CD4-positive, alpha-beta T cell treated with Interleukin-15 for 1 hour (primary cell): ENCODE measurements around the gene B3GAT2.

Experiments used
- DNase-seq: peaks from one replicate; pipeline ENCODE4 v3.0.0-alpha.2; 2020

Gene B3GAT2

DNA sequence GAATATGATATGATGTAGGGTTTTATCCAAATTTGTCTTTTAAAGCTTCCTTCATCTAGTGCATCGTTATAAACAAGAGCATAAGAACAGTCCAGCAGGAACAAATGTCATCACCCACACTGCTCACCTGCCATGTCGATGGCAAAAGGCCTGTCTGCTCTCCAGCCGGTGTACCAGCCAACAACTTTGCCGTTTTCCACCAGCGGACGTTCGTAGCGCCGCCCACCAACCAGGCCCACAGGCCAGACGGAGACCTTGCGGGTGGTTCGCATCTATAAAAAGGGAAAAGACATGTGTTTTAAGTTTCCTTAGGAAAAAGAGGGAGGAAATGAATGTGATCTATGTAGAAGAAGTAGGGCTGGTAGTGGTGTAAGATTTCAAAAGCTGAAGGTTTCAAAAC, 62.9 kb downstream of the B3GAT2 start:
- no peak for DNase-seq

DNA sequence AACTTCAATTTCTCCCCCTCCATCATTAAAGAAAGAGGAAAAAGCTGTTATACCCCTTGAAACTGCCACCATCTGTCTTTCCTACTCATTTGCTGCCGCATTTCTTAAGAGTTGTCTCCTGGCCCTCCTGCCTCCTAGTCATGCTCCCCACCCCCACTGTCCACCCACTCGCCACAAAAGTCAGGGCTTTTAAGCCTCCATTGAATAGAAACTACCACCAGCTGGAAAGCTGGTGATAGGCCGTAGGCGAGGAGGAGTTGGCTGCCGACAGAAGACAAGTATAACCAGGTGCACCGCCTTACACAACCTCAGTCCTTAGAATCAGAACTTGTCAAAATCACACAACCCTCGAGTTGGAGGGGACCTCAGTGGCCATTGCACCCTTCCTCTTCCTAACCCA, 67.6 kb downstream of the B3GAT2 start:
- DNase-seq, result no peak

DNA sequence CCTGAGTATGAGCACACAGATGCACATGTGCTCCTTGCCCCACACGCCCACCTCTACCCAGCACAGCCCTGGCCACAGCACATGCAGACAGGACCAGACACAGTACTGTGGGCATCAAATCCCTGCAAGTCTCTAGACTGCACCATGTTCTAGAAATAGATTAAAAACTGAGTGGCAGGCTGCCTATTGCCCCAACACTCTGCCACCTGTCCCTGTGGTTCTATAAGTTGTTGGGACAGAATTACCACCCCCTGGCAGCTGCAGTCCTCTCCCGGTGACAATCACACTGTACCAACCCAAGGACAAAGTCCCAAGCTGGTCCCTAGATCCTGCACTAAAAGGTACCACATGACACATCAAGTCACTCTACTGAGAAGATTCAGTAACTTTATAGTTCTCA, 70.2 kb downstream of the B3GAT2 start:
- DNase-seq, result no peak

DNA sequence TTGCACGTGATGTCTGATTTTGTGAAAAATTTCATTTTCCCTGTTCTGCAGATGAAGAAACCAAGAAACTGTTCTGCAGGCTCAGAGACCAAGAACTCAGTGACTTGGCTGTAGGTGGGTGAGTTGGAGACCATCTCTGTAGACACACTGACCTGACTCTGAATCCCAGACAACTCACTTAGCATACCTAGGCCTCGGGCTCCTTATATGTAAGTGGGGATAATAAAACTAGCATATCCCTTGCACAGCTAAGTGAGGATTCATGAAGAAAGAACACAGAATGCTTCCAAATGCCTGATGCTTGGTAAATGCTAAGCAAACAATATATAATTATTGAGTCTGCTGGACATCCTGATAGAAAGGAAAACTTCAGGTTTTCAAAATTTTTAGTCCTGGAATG, 70.8 kb downstream of the B3GAT2 start:
- no peak for DNase-seq

DNA sequence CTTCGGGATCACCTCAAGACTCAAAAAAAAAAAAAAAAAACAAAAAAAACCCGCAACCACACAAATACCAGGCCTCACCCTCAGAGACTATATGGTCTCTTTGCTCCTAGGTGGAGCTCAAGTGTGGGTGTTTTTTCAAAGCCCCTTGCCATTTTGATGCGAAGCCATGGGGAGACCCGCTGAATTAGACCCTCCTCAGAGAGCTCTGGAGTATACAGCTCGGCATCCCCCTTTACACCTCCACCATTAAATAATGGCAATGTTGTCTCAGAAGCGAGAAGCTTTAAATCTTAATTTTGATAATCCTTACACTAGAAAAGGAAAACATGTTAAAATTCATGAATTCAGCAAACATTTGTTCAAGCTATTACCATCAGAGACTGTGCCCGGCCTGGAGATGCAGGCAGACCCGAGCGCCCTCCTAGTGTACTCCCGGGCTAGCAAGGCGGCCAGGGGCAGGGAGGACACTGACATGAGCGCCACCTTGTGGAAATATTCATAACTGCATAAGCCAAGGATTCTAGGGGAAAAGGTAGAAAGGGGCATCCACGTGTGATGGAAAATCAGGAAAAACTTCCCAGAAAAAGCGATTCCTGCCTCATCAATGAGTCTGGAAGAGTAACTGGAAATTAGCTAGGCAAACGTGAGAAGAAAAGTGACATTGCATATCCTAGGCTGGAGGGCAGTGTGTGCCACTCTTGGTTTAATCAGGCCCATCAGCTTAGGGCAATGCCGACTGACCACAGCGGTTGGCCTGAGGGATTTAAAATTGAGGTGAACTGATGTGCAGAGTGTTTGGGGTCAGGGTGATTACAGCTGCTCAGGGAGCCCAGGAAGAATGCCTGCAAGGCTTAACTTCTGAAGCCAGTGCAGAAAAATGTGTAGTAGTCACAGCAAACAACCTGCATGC, 72.5 kb downstream of the B3GAT2 start:
- peak; percentile 35 for DNase-seq

DNA sequence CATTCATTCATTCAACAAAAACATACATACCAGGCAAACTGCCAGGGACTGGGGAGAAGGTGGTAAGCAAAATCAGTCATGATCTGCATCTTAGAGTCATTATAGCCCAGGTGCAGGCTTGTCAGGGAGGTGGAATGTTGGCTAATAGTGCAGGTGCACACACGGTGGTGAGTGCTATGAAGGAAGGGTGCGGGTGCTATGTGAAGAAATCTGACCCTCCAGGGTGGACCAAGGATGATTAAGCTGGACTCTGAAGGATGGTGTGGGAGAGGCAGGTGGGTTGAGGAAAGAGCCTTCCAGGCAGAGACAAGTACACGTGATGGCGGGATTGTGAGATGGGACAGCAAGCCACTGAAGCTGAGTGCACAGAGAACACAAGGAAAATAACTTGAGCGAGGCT, 77.4 kb downstream of the B3GAT2 start:
- DNase-seq, result no peak

DNA sequence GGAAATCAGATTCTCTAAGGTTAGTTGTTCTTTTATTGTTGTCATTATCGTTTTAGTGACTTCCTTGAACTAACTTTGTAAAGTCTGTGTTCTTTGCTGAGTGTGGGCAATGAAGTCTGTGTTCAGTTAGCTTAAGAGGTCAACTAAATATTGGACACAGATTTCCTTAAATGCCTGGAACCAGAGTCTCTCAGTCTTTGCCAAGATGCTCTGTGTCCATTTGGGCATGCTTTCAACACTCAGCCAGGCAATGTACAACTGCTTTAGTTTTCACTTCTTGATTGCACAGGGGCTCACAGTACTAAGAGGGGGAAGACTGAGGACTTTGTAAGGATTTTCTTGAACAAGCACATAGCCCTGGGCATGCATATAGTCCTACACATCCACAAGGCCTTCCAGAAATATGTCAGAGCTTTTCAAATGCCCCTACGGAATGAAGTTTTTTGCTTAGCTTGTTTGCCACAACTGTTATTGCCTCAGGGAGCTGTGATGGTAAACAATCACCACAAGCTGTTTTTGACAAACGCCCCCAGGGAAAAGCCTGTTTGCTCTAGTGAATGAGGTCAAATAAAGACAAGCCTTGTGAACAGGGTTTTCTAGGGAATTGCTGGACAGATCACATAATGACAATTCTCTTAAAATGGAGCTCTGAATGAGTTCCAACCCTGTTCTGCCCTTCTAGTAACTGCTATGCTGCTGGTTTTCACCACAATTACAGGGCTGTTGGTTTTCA, 82.5 kb downstream of the B3GAT2 start:
- no peak for DNase-seq

DNA sequence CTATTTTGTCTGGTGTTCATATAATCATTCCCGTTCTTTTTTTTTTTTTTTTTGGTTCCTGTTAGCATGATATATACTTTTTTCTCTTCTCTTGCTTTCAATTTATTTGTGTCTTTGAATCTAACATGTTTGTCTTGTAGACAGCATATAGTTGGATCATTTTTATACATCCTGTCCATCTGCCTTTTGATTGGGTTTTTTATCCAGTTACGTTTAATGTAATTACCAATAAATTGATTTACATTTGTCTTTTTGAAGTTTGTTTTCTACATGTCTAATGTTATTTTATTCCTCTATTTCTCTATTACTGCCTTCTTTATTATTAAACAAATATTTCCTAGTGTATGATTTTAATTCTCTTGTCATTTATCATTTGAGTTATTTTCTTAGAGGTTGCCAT, 84.4 kb downstream of the B3GAT2 start:
- DNase-seq, result no peak

DNA sequence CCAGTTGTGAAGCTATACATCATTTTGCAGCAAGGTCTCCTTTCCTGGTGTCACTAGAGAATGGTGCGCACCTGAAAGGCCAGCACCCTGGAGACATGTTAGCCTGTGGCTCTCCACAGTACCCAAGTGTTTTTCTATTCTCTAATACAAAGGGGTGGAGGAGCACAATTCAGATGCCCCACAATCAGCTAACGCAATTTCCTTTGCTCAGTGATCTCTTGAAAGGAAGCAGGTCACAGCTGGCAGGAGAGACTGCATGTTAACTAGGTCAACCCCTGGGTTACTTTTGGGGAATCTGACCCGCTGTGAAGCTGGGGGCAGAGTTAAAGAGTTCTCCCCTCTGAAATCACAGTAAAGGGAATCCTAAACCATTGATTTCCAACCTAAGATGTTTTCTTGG, 92.5 kb downstream of the B3GAT2 start:
- no peak for DNase-seq

DNA sequence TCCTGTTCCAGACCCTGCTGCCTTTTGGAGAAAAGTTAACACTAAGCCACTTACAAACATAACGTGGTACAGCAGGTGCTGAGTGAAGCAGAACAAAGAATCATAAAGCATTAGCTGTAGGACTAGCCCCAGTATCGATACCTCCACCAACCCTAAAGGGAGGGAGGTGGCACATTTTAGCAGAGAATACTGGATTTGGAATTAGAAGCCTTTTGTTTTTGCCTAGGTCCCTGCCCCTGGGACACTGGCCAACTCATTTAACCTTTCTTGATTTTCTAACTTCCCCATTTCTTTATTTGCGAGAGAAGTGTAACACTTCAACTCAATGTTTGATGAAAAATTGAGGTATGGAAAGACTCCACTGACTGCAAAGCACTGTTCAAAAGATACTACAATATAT, 93.5 kb downstream of the B3GAT2 start:
- DNase-seq, result no peak

DNA sequence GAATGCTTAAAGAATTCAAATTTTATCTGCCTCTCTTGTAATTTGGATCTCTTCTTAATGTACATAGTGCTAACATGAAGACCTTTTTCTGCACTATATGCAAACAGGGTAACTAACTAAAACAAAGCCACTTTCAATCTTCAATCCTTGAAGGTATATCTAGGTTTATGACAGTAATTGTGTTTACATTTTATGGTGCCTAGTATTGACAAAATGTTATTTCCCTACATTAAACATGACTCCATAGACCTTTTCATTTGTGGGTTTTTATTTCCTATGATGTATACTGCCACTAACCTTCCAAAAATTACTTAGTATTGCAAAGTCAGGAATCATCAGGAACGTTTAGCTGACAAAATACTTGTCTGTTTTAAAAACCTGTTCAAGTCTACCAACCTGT, 95.9 kb downstream of the B3GAT2 start:
- DNase-seq, result no peak

DNA sequence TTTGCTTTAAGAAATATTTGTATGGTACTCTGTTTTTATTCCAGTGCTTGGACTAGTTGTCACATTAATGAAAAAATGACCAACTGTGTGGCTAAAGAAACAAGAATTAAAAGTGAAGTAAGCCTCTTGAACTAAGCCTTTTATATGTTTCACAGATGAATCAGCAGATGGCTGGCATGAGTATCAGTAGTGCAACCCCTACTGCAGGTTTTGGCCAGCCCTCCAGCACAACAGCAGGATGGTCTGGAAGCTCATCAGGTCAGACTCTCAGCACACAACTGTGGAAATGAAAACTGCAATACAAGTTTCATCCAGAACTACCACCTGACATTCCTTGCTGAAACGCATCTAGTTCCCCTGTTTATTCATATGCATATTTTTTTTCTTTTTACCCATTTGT, 96.8 kb downstream of the B3GAT2 start:
- no peak for DNase-seq

DNA sequence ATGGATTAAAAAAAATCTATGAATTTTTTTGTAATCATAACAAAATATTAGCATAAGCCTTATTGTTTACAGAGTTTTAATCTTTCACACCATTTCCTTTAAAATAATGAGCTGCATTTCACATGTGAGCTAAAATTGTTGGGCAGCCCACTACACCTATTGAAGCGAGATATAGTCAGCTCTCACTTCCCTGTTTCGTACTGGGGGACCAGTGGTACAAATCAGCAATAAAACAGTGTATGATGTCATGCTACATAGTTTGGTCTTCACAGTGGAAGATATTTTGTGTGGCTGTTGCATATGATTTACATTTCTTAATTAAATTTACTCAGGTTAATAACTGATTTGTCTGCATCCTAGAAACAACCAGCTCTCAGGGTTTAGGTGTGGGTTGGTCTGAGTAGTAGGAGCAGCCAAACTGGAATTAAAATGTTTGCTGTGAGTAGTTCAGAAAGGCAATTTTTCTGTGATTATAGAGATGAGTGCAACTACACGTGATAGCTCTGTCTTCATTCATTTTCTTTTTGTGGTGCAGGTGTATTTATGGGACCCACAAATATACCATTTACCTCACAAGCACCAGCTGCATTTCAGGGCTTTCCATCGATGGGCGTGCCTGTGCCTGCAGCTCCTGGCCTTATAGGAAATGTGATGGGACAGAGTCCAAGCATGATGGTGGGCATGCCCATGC, 99.3 kb downstream of the B3GAT2 start:
- DNase-seq, result no peak

DNA sequence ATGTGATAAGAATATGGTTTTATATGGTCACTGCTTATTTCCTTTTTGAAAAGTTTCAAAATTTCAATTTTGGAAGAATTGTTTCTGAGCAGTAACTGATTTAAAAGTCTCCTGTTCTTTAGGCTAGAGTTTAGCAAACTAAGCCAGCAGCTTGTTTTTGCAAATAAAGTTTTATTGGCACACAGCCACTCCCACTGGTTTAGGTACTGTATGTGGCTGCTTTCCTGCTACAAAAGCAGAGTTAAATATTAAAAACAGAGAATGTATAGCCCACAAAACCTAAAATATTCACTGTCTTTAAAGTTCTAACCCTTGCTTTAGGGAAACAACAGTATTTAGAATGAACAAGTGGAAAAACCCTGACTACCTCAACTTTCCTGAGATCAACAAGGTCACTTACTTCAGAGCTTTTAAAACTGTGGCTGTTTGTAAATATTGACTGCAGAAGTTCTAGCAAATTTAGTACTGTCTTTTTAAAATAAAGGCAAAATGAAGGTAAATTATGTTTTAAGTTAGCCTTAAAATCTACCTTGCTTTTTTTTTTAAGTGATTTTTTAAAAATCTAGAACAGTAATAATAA, 104.1 kb downstream of the B3GAT2 start:
- no peak for DNase-seq

DNA sequence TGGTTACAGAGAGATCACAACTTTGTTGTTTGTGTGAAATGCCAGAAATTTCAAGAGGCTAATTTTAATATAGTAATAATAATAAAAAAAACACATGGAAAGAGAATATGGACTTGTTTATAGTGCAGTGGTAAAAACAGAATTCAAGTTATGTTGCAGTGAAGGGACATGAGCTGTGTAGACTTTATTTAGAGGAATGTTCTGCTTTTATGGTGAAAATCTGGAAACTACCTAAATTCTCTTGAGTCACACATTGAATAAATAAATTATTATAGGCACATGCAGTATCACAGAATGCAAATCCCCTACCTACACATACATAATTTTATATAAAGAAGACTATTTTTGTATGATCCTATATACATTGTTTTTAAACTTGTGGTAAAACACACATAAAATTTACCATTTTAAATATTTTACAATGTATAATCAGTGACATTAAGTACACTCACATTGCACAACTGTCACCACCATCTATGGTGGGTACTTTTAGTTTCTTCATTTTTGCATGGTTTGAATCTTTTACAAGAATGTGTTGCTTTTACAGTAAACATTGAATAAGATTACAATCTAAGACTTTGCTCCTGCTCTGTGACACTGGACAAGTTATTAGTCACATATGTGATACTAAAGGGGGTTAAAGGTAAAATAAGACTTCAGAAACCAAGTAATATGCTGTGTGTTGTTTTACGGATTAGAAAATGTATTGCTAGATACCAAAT, 107.4 kb downstream of the B3GAT2 start:
- DNase-seq, result no peak

DNA sequence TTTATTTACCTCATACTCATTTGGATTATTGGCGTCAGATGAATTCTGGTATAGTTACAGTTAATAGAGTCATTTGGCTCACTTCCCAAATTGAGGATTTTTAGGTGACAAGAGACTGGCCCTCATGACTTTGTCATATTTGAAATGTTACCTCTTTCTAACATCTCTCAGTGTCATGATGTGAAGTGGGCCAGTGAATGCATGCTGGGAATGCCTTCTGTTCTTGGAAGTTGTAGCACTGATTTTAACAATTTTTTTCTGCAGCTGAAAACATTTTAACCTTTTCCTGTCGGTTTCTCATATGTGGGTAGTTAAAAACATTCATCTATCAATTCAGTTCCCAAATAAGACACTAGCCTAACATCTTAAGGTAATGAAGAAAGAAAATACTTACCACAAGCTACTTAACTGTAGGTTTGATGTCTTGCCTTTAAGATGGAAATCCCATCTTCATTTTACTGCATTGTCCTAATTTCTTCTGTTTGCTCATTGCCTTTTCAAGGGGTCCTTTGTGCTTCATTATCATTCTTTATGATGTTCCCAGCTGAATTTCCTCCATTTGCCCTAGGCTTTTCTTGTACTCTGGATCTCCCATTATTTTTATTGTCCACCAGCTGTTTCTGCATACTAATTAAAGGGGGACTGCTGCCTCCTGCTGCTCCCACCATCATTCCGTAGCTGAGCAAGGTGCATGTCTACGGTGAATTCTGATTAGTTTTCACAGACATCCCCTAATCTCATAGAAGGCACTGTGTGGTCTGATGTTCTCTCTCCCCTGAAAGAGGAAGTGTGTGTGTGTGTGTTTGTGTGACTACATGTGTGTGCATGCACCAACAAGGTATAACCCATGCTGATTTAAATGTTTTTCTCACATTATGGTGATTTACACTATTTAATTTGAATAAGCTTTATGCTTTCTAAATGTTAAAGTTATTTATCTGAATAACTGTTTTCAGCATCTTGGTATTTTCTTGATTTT, 109.5 kb downstream of the B3GAT2 start:
- no peak for DNase-seq

DNA sequence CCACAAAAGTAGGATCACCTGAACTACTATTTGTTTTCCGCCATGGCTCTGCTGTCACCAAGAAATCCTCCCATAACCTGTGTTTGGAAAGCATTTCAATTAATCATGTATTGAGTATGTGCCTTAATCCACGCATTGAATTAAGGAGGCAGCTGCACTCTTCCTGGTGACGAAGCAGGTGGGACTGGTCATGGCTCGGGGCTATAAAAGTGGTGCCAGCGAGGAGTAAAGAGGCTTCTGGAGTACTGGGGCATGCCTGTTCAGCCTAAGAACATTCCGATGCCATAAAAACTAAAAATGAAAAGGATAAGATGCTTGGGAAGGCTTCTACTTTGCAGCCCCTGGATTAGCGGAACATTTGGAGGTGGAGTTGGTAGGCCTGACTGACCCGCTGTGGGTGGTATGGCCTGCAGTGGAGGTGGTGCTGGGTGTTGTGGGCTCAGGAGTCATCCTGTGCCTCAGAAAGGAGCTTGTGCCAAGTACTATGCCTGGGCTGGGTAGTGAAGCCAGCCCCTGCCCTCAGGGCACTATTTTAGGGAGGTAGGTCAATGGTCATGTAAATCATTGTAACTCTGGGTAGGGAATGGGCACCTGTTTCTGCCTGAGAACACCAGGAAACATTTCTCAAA, 110.5 kb downstream of the B3GAT2 start:
- DNase-seq, result no peak

DNA sequence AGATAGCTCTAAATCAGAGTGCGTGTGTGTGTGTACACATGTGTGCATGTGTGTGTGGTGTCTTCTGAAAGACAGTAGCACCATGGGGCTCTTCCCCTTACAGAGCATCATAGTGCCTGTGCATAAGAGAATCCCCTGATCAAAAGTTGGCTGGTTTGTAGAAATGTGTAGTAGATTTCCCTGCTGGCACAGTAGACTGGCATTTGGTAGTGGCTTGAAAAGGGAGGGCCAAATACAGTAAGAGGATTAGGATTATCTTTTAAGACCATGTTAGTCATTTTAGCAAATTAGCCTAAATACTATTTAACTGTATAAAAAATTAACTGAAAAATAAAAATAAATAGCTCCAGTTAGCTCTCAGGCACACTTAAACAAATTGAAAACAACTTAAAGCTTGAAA, 112.6 kb downstream of the B3GAT2 start:
- DNase-seq, result no peak

DNA sequence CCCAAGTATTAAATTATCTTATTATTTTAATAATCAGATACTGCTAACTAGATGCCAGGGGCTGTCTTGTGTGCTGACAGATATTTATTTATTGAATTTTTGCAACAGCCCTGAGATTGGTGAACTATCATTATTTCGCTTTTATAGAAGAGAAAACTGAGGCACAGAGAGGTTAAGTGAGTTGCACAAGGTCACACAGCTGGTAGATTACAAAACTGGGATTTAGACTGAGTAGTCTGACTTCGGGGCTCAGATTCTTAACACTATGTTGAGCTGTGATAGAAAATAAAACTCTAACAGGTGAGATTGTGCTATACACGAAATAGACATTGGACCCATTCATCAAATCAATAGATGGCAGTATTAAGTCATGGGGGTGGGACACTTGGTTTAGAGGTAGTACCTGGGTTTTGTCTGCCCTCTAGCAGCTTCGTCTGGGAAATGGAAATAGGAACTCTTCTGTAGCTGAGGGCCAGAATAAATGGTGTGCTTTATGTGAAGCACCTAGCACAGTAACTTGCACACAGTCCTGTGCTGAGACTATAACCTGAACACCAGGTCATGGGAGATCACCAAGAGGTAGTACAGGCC, 113.4 kb downstream of the B3GAT2 start:
- DNase-seq, result no peak

DNA sequence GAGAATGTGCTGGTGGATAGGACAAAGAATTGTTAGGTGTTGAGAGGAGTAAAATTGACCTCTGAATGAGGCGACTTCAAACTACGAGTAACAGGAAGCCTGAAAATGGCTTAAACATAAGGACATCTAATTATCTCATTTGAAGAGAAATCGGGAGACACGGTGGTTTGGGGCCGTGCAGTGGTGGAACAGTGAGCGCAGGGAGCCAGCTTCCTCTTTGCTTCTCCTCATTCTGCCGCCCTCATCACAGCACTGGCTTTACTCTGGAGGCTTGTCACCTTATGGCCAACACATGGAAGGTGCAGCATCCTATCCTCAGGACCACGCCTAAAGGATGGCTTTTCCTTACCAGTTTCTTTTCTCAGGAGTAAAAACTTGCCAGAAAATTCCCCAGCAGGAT, 114.3 kb downstream of the B3GAT2 start:
- DNase-seq, result no peak

DNA sequence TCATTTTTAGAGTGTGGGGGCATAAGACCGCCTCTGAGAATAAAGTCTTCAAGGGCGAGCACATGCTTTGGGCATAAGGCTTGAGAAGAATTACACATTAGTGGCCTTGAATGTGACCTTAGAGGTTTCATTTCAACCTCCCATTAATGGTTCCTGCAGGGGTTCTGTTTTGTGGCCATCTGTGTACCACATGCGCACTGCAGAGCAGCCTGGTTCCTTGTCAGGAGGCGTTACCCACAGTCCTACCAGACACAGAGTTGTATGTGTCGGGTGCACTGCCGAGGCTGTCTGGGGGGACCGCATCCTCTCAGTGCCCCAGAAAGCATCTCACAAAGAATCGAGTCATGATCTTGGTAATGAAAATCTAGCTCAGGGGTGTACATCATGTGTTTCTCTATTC, 115.7 kb downstream of the B3GAT2 start:
- DNase-seq, result no peak
